ENCODE results near the gene PABPC3. TPM values are rescaled to one million over a fixed set of nuclear protein-coding genes. Genes with fewer than 3 reads are reported as not detected.
A peak's percentile ranks its signal among the peaks of the same experiment; 100 is the strongest.

PABPC3 gene
- total and polyA plus RNA-seq, 2 of the 13 experiments (the other 11 are each of a cell fraction or from before 2014, with no cell fraction given) = 0.04 to 0.09 TPM

- no peak for TF ChIP-seq FIP1L1 (IDR thresholded peaks at IDR 0.05; ENCODE audit: borderline replicate concordance, insufficient read depth, low read depth, low read length)
- TF ChIP-seq ZNF687 (CRISPR knock-in tag; IDR thresholded peaks at IDR 0.05) = no peak
Measured at GRCh38 chr13:25097426-25097825, 1.5 kb downstream of the PABPC3 start (continued).

GRCh38 chr13:25103711-25104110, 7.8 kb downstream of the PABPC3 start:
- ATAC-seq (no peak), DNase-seq (ENCODE audit: low spot score) (no peak), FAIRE-seq (no peak)
- no peaks in the 10 kb centered on the region for H3K4me1 ChIP-seq (ENCODE audit: insufficient read depth, low read length)
- no peak overlapping the region for H2AFZ ChIP-seq (ENCODE audit: low read length)
- POLR2A ChIA-PET = no interaction called here
- no peak overlapping the region for H3K4me2 ChIP-seq (ENCODE audit: low read depth, low read length)
- intact Hi-C loops (cut with micrococcal nuclease; ENCODE audit: unreplicated experiment) = no loop called here
- H4K20me1 ChIP-seq (ENCODE audit: insufficient read depth, low read length) = no peaks in the 10 kb centered on the region
- WGBS (ENCODE audit: low lambda C conversion rate) = 25% methylated on average over 2 of the region's 2 CpGs
- H3K9ac ChIP-seq (ENCODE audit: insufficient read depth, low read depth, low read length) = no peak overlapping the region
- CTCF ChIA-PET (ENCODE audit: low intra/inter-chr PET ratio, low total read pairs) = no interaction called here
- BruUV-seq (replicated peaks) = no TSS peak
- H3K79me2 ChIP-seq (ENCODE audit: insufficient read depth, low read length) = no peaks in the 10 kb centered on the region
- peaks cover 0 to 5% of the 10 kb centered on the region in 2 experiments; a peak in 2 of 5 replicates for H3K27me3 ChIP-seq (ENCODE audit: control insufficient read depth in 1 of 2, insufficient read depth in 2 of 2, low read length in 2 of 2)
- no peaks in the 10 kb centered on the region for H3K36me3 ChIP-seq (replicated peaks in 1 of 2; ENCODE audit: control insufficient read depth in 1 of 2, insufficient read depth in 2 of 2, low read length in 2 of 2)
- no peak overlapping the region for H3K4me3 ChIP-seq (replicated peaks in 1 of 3; ENCODE audit: insufficient read depth in 1 of 3, low read depth in 2 of 3, low read length in 3 of 3)
- in situ Hi-C loops (cut with HindIII; ENCODE audit: extremely low pct_ligation_motif_present, low pct_unique_long_range_greater_than_20kb) = no loop called here
- H3K27ac ChIP-seq (ENCODE audit: extremely low read length, insufficient read depth, low read length) = no peak overlapping the region
- H3K9me3 ChIP-seq (ENCODE audit: low read length) = no peaks in the 10 kb centered on the region
- TF ChIP-seq MEF2D (CRISPR knock-in tag; IDR thresholded peaks at IDR 0.05) (no peak), MAFK (conservative IDR thresholded peaks at IDR 0.05 in 1 of 2, IDR thresholded peaks at IDR 0.05 in 1 of 2; ENCODE audit: low read length in 2 of 2) (peak in 1 of 2 experiments; percentile 56; a peak in 2 of 4 replicates)
